ENCODE results near the gene RASD2.
"Not testable (repeated sequence)": the region's sequence is repeated elsewhere in the genome, so short reads cannot be mapped to it uniquely, and the experiment has no call there.

Gene RASD2, protein sequence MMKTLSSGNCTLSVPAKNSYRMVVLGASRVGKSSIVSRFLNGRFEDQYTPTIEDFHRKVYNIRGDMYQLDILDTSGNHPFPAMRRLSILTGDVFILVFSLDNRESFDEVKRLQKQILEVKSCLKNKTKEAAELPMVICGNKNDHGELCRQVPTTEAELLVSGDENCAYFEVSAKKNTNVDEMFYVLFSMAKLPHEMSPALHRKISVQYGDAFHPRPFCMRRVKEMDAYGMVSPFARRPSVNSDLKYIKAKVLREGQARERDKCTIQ

DNA sequence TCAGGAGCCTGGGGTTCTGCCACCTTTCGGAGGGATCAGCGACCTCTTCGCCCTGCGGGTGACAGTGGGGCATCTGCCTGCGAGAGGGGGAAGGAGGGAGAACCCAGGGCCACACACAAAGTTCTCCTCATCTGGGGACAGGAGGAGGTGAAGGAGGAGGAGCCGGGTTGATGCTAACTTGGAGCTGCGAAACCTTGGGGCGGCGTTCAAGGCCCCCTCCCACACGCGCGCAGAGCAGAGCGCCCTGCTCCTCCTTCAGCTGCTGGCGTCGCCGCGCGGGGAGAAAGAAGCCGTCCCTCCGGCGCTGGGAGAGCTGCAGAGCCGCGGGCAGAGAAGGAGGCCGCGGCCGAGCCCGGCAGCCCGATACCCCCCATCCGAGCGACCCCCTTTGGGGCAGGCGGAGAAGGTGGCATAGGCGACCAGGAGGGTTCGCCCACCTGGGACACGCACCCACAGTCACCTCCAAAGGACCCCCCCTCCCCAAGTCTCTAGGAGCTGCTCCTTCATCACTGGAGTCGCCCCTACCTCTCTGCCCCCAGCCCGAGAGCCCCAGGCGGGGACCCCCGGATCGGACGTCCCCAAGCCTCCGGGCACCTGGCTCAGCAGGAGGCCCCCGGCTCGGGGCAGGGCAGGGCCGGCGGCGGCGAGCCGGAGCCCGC lies at the start of gene RASD2:
Gene RASD2 (plus strand): TSS at position 237 of the 659 bp plus-strand sequence. CDS start 5,979 bp downstream, outside the sequence.
- no peak for TF ChIP-seq CTCF (IDR thresholded peaks at IDR 0.05; ENCODE audit: extremely low read depth, missing control alignments)
- DNase-seq (ENCODE audit: low spot score): no peak

DNA sequence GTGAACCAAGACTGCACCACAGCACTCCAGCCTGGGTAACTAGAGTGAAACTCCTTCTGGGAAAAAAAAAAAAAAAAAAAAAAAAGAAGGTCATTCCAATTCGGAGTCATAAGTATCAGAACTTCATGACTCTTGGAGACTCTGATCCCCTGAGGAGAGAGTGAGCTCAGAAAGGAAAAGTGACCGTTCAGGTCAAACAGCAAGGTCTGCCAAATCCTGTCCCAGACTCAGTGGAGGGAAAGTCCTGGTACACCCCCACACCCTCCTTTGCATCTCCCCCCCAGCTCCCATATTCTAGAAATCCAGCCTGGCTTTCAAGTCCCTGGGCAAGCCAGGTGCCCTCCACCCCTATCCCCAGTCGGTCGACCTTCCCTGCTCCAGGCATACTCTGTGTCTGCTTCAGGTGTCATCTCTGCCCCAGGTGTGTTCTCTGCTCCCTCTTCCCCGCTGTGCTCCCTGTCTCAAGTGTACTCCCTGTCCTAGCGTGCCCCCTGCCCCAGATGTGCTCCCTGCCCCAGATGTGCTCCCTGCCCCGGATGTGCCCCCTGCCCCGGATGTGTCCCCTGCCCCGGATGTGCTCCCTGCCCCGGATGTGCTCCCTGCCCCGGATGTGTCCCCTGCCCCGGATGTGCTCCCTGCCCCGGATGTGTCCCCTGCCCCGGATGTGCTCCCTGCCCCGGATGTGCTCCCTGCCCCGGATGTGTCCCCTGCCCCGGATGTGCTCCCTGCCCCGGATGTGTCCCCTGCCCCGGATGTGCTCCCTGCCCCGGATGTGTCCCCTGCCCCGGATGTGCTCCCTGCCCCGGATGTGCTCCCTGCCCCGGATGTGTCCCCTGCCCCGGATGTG lies 49.3 kb upstream of the RASD2 start:
- DNase-seq (ENCODE audit: low spot score): not testable (repeated sequence)

DNA sequence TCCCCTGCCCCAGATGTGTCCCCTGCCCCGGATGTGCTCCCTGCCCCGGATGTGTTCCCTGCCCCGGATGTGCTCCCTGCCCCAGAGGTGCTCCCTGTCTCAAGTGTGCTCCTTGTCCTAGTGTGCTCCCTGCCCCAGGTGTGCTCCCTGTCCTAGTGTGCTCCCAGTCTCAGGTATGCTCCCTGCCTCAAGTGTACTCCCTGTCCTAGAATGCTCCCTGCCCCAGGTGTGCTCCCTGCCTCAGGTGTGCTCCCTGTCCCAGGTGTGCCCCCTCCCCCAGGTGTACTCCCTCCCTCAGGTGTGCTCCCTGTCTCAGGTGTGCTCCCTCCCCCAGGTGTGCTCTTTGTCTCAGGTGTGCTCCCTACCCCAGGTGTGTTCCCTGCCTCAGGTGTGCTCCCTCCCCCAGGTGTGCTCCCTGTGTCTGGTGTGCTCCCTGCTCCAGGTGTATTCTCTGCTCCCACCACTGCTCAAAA lies 48.7 kb upstream of the RASD2 start:
- TF ChIP-seq CTCF (IDR thresholded peaks at IDR 0.05; ENCODE audit: extremely low read depth, missing control alignments): no peak
- no peak for DNase-seq (ENCODE audit: low spot score)

DNA sequence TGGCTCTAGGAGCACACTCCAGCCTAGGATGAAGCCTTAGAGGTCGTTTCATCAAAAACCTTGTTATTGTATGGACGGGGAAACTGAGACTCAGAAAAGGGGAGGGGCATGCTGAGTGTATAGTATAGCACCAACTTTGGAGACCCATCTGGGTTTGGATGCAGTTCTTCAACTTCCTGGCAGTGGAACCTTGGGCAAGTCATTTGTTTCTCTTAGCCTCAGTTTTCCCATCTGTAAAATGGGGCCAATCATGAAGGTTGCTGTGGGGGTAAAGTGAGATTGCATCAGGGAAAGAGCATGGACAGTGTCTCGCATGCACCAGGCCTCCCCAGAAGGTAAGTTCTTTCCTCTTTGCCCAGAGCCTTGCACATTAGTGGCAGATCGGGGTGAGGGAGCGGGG lies 47.6 kb upstream of the RASD2 start:
- no peak for TF ChIP-seq CTCF (IDR thresholded peaks at IDR 0.05; ENCODE audit: extremely low read depth, missing control alignments)

DNA sequence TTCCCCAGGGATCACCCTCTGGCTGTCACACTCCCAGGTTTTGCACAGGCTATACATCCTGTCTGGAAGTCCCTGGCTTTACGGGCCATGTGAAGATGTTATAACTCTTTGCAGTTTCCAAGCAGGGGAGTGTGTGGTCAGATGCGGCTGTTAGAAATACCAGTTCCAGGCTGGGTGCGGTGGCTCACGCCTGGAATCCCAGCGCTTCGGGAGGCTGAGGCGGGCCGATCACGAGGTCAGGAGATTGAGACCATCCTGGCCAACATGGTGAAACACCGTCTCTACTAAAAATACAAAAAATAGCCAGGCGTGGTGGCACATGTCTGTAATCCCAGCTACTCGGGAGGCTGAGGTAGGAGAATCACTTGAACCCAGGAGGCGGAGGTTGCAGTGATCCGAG lies 44.9 kb upstream of the RASD2 start:
- DNase-seq (ENCODE audit: low spot score): not testable (repeated sequence)

More for the DNA sequence above, 47.6 kb upstream of the RASD2 start:
- DNase-seq (ENCODE audit: low spot score): no peak

GRCh38 chr22:35496768-35497312 lies 43.8 kb upstream of the RASD2 start:
- TF ChIP-seq CTCF (IDR thresholded peaks at IDR 0.05; ENCODE audit: extremely low read depth, missing control alignments): no peak
- DNase-seq (ENCODE audit: low spot score): no peak

- DNase-seq (ENCODE audit: low spot score): no peak
- TF ChIP-seq CTCF (IDR thresholded peaks at IDR 0.05; ENCODE audit: extremely low read depth, missing control alignments): no peak
Observed at GRCh38 chr22:35498026-35498800, 42.4 kb upstream of the RASD2 start.

Measured in GM20000 (cell line).